DND-41 (cell line): ENCODE results near the gene C2CD2L.

Source experiments
- CTCF ChIP-seq: IDR thresholded peaks from 2 replicates; pipeline ENCODE4 v1.5.1; 2012; ENCODE audit warnings: borderline replicate concordance, low read length, moderate library complexity, mild to moderate bottlenecking; ENCODE audit not compliant: poor library complexity, severe bottlenecking; ENCODE audit errors: extremely low read depth
- EZH2 ChIP-seq: IDR thresholded peaks from 3 replicates; pipeline ENCODE4 v1.6.1; 2012; ENCODE audit warnings: borderline replicate concordance, low read depth, mild to moderate bottlenecking, moderate library complexity, low read length, inconsistent platforms; ENCODE audit not compliant: severe bottlenecking

DNA sequence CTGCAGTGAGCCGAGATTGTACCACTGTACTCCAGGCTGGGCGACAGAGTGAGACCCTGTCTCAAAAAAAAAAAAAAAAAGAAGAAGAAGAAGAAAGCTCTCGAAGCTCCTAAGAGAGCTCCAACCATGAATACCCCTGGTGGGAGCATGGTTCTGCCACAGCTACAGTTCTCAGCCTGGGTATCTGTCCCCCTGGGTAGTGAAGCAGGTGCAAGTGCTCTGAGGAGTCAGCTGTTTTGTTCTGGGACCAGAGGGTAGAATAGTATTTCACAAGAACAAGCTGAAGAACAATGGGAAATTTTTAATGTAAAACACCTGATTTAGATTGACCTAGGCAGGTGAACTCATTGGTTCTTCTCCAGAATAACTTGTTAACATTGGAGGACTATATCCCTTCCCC lies 45.9 kb upstream of the C2CD2L start:
- TF ChIP-seq CTCF (no peak), EZH2 (no peak)
